Measurements from ENCODE around the gene PLA2G12A. TPM values are rescaled to one million over a fixed set of nuclear protein-coding genes. Genes with fewer than 3 reads are reported as not detected.
A peak's percentile ranks its signal among the peaks of the same experiment; 100 is the strongest.

PLA2G12A gene
- total and polyA plus RNA-seq, 2 of the 8 experiments (the other 6 are each of a cell fraction or from before 2014, with no cell fraction given) = 26.6 to 47.2 TPM

- peak overlapping the region; percentile 35 to 63; a peak in 2 of 4 replicates for H3K4me2 ChIP-seq (ENCODE audit: insufficient read depth in 1 of 2, low read depth in 2 of 2, low read length in 2 of 2)
- no peak overlapping the region for H3K4ac ChIP-seq (replicated peaks; ENCODE audit: insufficient read length, low read depth, low read length)
- H3K36me3 ChIP-seq (ENCODE audit: control insufficient read depth in 2 of 4, insufficient read depth in 4 of 4, low read length in 3 of 4) = peaks cover 0 to 9% (median 1%) of the 10 kb centered on the region in 4 experiments; a peak in 2 of 8 replicates
- H2BK15ac ChIP-seq (ENCODE audit: low read length) = no peak overlapping the region
- H2BK12ac ChIP-seq (ENCODE audit: low read depth, low read length) = no peak overlapping the region
- no peaks in the 10 kb centered on the region for H3K79me1 ChIP-seq (ENCODE audit: low read depth, low read length)
- no peaks in the 10 kb centered on the region for H3K23me2 ChIP-seq (ENCODE audit: low read depth, low read length)
- H2BK120ac ChIP-seq (replicated peaks; ENCODE audit: low read depth, low read length) = no peak overlapping the region
- H2BK20ac ChIP-seq (ENCODE audit: low read length) = no peak overlapping the region
- no peaks in the 10 kb centered on the region for H3K27me3 ChIP-seq (replicated peaks in 1 of 4; ENCODE audit: control insufficient read depth in 3 of 4, extremely low read depth in 1 of 4, insufficient read depth in 3 of 4, low read length in 3 of 4)
- H3K4me1 ChIP-seq (replicated peaks in 1 of 4; ENCODE audit: control insufficient read depth in 3 of 4, insufficient read depth in 4 of 4, low read length in 3 of 4) = peaks cover 0 to 7% (median 3%) of the 10 kb centered on the region in 4 experiments; a peak in 3 of 7 replicates
- H4K8ac ChIP-seq (ENCODE audit: extremely low read depth, insufficient read depth, low read length) = no peak overlapping the region
- no peak overlapping the region; the same call in 1 of the 2 replicates for H3K18ac ChIP-seq (ENCODE audit: extremely low read depth, low read length)
- 66% methylated on average over 2 of the region's 2 CpGs; no CpG with 5 or more reads in 1 of the 2 experiments for WGBS, 2 experiments (ENCODE audit: extremely low coverage in 1 of 2, insufficient coverage in 1 of 2, insufficient read length in 1 of 2, insufficient replicate concordance in 2 of 2, low coverage in 1 of 2, low lambda C conversion rate in 2 of 2, missing lambda C conversion rate in 1 of 2)
- H3K9ac ChIP-seq (replicated peaks in 1 of 4; ENCODE audit: extremely low read depth in 1 of 4, low read depth in 3 of 4, low read length in 3 of 4) = no peak overlapping the region
- no peak overlapping the region for H2BK5ac ChIP-seq (ENCODE audit: low read depth, low read length)
- no peak overlapping the region for H2AFZ ChIP-seq (ENCODE audit: low read length)
- CTCF ChIA-PET (ENCODE audit: partially characterized antibody) = interaction anchor here (0.6 to 1.6 kb wide), 5 partner anchors 16 to 250 kb away, joined by 3 to 4 read pairs (median 3); no protein-coding TSS in a partner anchor
- H3K79me2 ChIP-seq (ENCODE audit: control insufficient read depth in 1 of 2, insufficient read depth in 2 of 2, low read length in 2 of 2) = no peaks in the 10 kb centered on the region
- H3K23ac ChIP-seq (ENCODE audit: insufficient read length) = no peak overlapping the region
- H4K91ac ChIP-seq (replicated peaks; ENCODE audit: insufficient read length, low read length) = no peak overlapping the region
- FAIRE-seq (no peak), DNase-seq (ENCODE audit: low read depth in 1 of 2, low spot score in 2 of 2) (no peak)
- H2AK5ac ChIP-seq (ENCODE audit: low read depth, low read length) = no peak overlapping the region
- no peak overlapping the region for H3K56ac ChIP-seq (replicated peaks; ENCODE audit: insufficient read length, low read depth, low read length)
- no peak overlapping the region for H3K14ac ChIP-seq (ENCODE audit: insufficient read length)
- H4K5ac ChIP-seq (ENCODE audit: insufficient read length, low read depth, low read length) = no peak overlapping the region
- TF ChIP-seq CTBP2 (IDR thresholded peaks at IDR 0.05; ENCODE audit: borderline replicate concordance, insufficient read depth, insufficient read length, low read length) = no peak
- TF ChIP-seq CBX8 (IDR thresholded peaks at IDR 0.05; ENCODE audit: borderline replicate concordance, low read depth, low read length) = no peak
- TF ChIP-seq TAF7 (optimal IDR thresholded peaks at IDR 0.05; ENCODE audit: borderline replicate concordance, low read depth, low read length) = no peak
- TF ChIP-seq EP300 (IDR thresholded peaks at IDR 0.05; ENCODE audit: borderline replicate concordance in 1 of 2, low read depth in 2 of 2, low read length in 2 of 2) = no peak
- TF ChIP-seq, protein P1, sequence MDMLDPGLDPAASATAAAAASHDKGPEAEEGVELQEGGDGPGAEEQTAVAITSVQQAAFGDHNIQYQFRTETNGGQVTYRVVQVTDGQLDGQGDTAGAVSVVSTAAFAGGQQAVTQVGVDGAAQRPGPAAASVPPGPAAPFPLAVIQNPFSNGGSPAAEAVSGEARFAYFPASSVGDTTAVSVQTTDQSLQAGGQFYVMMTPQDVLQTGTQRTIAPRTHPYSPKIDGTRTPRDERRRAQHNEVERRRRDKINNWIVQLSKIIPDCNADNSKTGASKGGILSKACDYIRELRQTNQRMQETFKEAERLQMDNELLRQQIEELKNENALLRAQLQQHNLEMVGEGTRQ (IDR thresholded peaks at IDR 0.05; ENCODE audit: low read length) = no peak
- TF ChIP-seq, protein P2, sequence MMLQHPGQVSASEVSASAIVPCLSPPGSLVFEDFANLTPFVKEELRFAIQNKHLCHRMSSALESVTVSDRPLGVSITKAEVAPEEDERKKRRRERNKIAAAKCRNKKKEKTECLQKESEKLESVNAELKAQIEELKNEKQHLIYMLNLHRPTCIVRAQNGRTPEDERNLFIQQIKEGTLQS (IDR thresholded peaks at IDR 0.05; ENCODE audit: insufficient read depth, low read depth, low read length) = no peak
- TF ChIP-seq, protein P3, sequence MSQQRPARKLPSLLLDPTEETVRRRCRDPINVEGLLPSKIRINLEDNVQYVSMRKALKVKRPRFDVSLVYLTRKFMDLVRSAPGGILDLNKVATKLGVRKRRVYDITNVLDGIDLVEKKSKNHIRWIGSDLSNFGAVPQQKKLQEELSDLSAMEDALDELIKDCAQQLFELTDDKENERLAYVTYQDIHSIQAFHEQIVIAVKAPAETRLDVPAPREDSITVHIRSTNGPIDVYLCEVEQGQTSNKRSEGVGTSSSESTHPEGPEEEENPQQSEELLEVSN (IDR thresholded peaks at IDR 0.05) = no peak
- no peak for TF ChIP-seq EGR1 (IDR thresholded peaks at IDR 0.05; ENCODE audit: borderline replicate concordance, low read depth, low read length)
- no peak for TF ChIP-seq ZNF274 (IDR thresholded peaks at IDR 0.05; ENCODE audit: borderline replicate concordance, extremely low read depth, low read length)
- no peak for TF ChIP-seq TCF12 (IDR thresholded peaks at IDR 0.05; ENCODE audit: low read depth, low read length)
- H3K9me3 ChIP-seq (ENCODE audit: insufficient read depth in 2 of 2, low read depth in 1 of 2, low read length in 1 of 2) = peaks cover 0 to 15% of the 10 kb centered on the region in 2 experiments; a peak in 2 of 4 replicates
- no peak overlapping the region for H3K4me3 ChIP-seq (ENCODE audit: extremely low read depth in 1 of 4, insufficient read depth in 2 of 4, low read depth in 3 of 4, low read length in 4 of 4)
- H4K20me1 ChIP-seq (replicated peaks in 1 of 2; ENCODE audit: control insufficient read depth in 1 of 2, insufficient read depth in 2 of 2, low read length in 2 of 2) = no peaks in the 10 kb centered on the region
- H3K27ac ChIP-seq (ENCODE audit: low read depth, low read length) = no peak overlapping the region
- POLR2A ChIA-PET (ENCODE audit: partially characterized antibody) = interaction anchor here (1.2 to 1.6 kb wide), 2 partner anchors 17 to 19 kb away, joined by 3 to 5 read pairs; no protein-coding TSS in a partner anchor
Measured at GRCh38 chr4:109682875-109683274, 47.0 kb downstream of the PLA2G12A start.
